Measurements from ENCODE around the gene TLE3. TPM values are rescaled to one million over a fixed set of nuclear protein-coding genes. Genes with fewer than 3 reads are reported as not detected.

Gene TLE3
- total and polyA plus RNA-seq, 2 of the 4 experiments (the other 2 are of a cell fraction): 6.5 to 16.3 TPM

DNA sequence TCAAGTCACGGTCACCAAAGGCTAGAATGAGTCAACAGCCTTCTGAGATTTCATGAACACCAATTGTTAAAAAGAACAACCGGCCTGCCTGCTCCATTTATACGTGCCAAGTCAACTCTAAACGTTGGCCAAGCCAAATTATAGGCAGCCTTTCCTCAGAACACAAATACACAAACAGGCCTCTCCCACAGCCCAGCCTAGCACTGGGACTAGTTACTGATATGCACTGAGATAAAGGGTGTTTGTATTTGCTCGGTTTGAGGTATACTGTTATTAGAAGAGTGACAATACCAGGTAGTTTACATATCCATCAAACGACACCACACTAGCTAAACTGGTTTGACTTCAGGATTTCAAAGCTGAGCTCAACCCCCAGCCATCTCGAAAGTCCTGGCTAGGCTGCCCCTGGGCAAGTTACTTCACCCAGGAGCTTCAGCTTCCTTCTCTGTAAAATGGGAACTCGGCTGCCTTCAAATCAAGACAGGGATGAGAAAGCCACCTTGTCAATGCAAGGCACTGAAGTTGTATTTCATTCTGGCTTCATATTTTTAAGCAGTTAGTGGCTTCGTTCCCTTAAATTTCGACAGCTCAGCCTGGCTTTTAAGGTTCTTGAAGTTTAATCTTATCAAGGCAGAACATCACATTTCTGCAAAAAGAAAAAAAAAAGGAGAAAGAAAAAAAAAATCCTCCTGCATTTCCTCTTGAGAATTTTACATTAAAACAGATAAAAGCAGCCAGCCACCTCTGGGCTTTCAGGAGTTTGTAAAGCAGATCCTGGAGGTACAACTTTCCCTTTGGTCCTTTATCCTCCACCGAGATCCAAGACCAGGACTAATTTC, 4.0 kb downstream of the TLE3 start:
- ATAC-seq (ENCODE audit: low read depth) (no peak), DNase-seq (no peak)
- Histone ChIP-seq H3K9me3 (ENCODE audit: control insufficient read depth, insufficient read depth, low read length) (no peaks in the 10 kb centered on the region), H3K9me1 (ENCODE audit: insufficient read depth, low read length) (peaks cover 37% of the 10 kb centered on the region), H3K27ac (ENCODE audit: insufficient read depth, low read length) (no peak overlapping the region), H3K14ac (replicated peaks; ENCODE audit: low read depth, low read length) (no peak overlapping the region; the same call in none of the 2 replicates), H3K18ac (ENCODE audit: low read depth, low read length) (no peak overlapping the region), H3K36me3 (ENCODE audit: control insufficient read depth, insufficient read depth, low read length) (peaks cover 17% of the 10 kb centered on the region), H4K20me1 (ENCODE audit: insufficient read depth, low read length) (peaks cover 61% of the 10 kb centered on the region), H4K91ac (ENCODE audit: insufficient read depth, low read depth, low read length) (no peak overlapping the region), H3K23ac (ENCODE audit: low read depth, low read length) (peak overlapping the region; percentile 39; the same call in 1 of the 2 replicates), H3K4ac (ENCODE audit: low read depth, low read length) (no peak overlapping the region), H3K4me2 (ENCODE audit: low read depth, low read length) (peak overlapping the region; percentile 41), H3K9ac (ENCODE audit: low read depth, low read length) (no peak overlapping the region), H2AK5ac (ENCODE audit: low read depth, low read length) (no peak overlapping the region), H4K5ac (ENCODE audit: low read depth, low read length) (no peak overlapping the region), H2BK15ac (ENCODE audit: low read depth, low read length) (no peak overlapping the region), H2BK120ac (ENCODE audit: low read depth, low read length) (no peak overlapping the region), H3K56ac (ENCODE audit: extremely low read depth, insufficient read depth, low read length) (no peak overlapping the region), H2BK5ac (ENCODE audit: low read depth, low read length, poor library complexity, severe bottlenecking) (no peak overlapping the region), H4K8ac (ENCODE audit: low read depth in 2 of 2, low read length in 2 of 2) (no peak overlapping the region), H2AK9ac (replicated peaks; ENCODE audit: low read depth, low read length, poor library complexity) (no peak overlapping the region), H3K4me1 (ENCODE audit: control insufficient read depth, insufficient read depth, low read length) (peaks cover 42% of the 10 kb centered on the region), H2AFZ (replicated peaks; ENCODE audit: low read length, poor library complexity) (no peak overlapping the region), H2BK20ac (ENCODE audit: low read depth, low read length) (no peak overlapping the region), H3K79me1 (ENCODE audit: low read depth in 1 of 2, low read length in 2 of 2) (peaks cover 34 to 66% of the 10 kb centered on the region in 2 experiments), H3K27me3 (ENCODE audit: control insufficient read depth, insufficient read depth, low read length) (no peaks in the 10 kb centered on the region), H3K4me3 (ENCODE audit: insufficient read depth, low read depth, low read length) (no peak overlapping the region)
- no TSS peak for BruUV-seq (replicated peaks)
- TF ChIP-seq, protein P1, sequence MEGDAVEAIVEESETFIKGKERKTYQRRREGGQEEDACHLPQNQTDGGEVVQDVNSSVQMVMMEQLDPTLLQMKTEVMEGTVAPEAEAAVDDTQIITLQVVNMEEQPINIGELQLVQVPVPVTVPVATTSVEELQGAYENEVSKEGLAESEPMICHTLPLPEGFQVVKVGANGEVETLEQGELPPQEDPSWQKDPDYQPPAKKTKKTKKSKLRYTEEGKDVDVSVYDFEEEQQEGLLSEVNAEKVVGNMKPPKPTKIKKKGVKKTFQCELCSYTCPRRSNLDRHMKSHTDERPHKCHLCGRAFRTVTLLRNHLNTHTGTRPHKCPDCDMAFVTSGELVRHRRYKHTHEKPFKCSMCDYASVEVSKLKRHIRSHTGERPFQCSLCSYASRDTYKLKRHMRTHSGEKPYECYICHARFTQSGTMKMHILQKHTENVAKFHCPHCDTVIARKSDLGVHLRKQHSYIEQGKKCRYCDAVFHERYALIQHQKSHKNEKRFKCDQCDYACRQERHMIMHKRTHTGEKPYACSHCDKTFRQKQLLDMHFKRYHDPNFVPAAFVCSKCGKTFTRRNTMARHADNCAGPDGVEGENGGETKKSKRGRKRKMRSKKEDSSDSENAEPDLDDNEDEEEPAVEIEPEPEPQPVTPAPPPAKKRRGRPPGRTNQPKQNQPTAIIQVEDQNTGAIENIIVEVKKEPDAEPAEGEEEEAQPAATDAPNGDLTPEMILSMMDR (conservative IDR thresholded peaks at IDR 0.05; ENCODE audit: low read depth, low read length): no peak
- TF ChIP-seq CEBPB (IDR thresholded peaks at IDR 0.05; ENCODE audit: low read depth, low read length): no peak
- in situ Hi-C loops (cut with MboI; ENCODE audit: low sequenced_read_pairs) (loop anchor here (25.0 kb wide), 1 partner anchor 394 kb away; no protein-coding TSS in a partner anchor), intact Hi-C loops (cut with micrococcal nuclease) (loop anchor here (10.0 kb wide), 1 partner anchor 329 kb away; no protein-coding TSS in a partner anchor), dilution Hi-C loops (cut with HindIII; ENCODE audit: low sequenced_read_pairs, unreplicated experiment) (no loop called here)
- POLR2A ChIA-PET (ENCODE audit: unreplicated experiment): no interaction called here
- CTCF ChIA-PET: interaction anchor here (0.6 kb wide), 1 partner anchor 372 kb away, joined by 4 read pairs; no protein-coding TSS in a partner anchor
- 67% methylated on average over 1 of the region's 11 CpGs; no CpG with 5 or more reads in 1 of the 2 experiments for WGBS, 2 experiments (ENCODE audit: extremely low coverage in 2 of 2, insufficient read length in 1 of 2)
